GDM1 (cell line): ENCODE results near the gene ABHD6.
"Not testable (repeated sequence)": the region's sequence is repeated elsewhere in the genome, so short reads cannot be mapped to it uniquely, and the experiment has no call there.

ENCODE experiments used
- DNase-seq: peaks from one replicate; lab custom pipeline; 2025; lab: John Stamatoyannopoulos, UW

The ABHD6 gene

GRCh38 chr3:58209933-58210332, 27.7 kb upstream of the ABHD6 start:
- DNase-seq, result no peak

DNA sequence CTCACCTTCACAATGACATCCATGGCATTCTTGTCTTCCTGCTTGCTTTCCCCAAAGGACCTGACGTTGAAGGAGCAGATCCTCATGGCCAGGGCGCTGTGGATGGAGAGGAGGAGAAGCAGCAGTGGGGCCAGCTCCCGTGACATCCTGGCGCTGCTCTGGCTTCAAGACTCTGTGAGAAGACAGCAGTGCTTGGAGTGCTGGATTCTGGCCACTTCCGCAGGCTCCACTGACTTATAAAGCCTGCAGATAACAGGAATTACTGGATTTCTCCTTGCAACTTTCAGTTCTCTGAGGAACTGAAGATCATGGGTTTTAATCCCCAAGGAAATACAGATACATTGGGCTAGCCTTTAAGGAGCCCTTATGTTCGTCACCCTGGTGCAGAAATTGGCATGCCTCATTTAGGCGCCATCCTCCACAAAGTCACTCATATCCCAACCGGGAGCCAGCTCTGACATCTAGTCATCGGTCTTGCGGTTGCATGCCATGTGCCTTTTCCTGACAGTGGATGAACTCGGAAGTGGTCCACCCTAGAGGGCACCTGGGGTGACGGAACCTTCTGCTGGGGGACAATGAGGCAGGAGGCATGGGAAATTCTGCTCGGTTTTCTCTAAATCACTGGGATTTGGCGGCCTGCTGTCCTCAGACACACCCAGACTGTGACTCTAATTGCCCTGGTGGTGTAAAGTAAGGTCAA, 26.7 kb upstream of the ABHD6 start, which contains the start of gene DNASE1L3:
TSS of gene DNASE1L3 (minus strand) at position 212 of the 700 bp plus-strand sequence. CDS start at position 146, 66 bp downstream.
- DNase-seq, result no peak

DNA sequence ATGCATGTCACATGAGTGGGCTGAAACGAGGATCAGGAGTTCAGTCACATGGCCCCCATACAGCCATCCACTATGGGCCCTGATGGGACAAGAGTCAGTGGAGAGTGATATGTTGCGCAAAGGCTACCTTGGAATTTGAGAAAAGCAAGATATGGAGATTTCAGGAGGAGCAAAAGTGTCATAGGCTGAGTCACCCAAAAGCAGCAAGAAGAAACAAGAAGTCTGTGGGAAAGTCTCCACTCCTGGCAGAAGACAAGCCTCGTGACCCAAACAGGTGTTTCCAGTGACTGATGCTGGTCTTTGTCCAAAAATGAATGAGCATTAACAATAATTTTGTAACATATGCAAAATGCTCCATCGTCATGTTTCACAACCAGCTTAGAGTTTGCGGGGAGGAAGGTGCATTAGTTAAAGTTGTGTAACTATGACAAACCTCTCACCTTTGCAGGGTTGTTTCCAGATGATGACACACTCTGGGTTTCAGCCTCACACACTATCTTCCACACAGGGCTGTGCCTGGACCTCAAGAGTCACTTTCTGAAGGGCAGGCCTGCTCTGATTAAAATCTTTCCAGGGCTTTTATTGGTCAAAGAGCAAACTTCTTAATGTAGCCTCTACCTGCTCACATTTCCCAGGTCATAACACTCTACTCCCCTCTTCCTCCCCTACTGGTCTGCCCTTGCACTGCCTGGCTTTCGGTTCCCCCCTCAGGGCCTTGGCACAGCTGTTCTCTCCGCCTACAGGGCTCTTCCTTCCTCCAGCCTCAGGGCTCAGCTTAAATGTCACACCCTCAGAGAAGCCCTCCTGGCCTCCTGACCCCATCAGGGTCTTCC, 22.9 kb upstream of the ABHD6 start:
- no peak for DNase-seq

GRCh38 chr3:58215317-58216025, 22.1 kb upstream of the ABHD6 start:
- DNase-seq, result no peak

GRCh38 chr3:58216496-58217195, 20.9 kb upstream of the ABHD6 start:
- DNase-seq, result no peak

- peak; percentile 24 for DNase-seq
Observed at GRCh38 chr3:58217209-58217811, 20.3 kb upstream of the ABHD6 start.

GRCh38 chr3:58218904-58219303, 18.7 kb upstream of the ABHD6 start:
- DNase-seq, result no peak

GRCh38 chr3:58222161-58222724, 15.3 kb upstream of the ABHD6 start:
- DNase-seq, result no peak

GRCh38 chr3:58223855-58224254, 13.7 kb upstream of the ABHD6 start:
- no peak for DNase-seq

GRCh38 chr3:58227933-58228332, 9.7 kb upstream of the ABHD6 start:
- DNase-seq, result not testable (repeated sequence)

DNA sequence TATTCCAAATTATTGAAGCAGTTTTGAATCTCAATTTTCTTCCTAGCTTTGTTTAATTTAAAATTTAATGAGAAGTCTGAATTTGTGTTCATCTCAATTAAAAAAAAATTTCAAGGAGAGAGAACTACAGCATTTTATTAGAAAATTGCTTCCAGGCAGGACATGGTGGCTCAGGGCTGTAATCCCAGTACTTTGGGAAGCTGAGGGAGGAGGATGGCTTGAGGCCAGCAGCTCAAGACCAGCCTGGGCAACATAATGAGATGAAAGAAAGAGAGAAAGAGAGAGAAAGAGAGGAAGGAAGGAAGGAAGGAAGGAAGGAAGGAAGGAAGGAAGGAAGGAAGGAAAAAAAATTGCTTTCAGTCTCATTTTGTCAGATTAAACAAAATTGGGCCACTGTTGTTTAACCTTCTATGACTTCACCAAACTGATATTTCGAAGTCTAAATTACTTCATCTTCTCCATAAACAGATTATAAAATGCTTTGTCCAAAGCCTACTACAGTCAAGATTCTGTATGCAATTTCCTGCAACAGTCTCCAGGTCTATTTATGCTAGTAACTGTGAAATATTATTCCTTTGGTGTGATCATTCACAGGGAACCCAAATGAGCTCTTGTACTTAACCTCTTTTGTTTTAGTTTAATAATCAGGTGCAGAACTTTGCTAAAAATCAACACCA, 6.6 kb upstream of the ABHD6 start:
- no peak for DNase-seq

- no peak for DNase-seq
Observed at GRCh38 chr3:58231666-58232065, 5.9 kb upstream of the ABHD6 start.

- no peak for DNase-seq
Observed at GRCh38 chr3:58234516-58234931, 3.1 kb upstream of the ABHD6 start.

GRCh38 chr3:58235970-58236369, 1.6 kb upstream of the ABHD6 start:
- DNase-seq, result no peak

DNA sequence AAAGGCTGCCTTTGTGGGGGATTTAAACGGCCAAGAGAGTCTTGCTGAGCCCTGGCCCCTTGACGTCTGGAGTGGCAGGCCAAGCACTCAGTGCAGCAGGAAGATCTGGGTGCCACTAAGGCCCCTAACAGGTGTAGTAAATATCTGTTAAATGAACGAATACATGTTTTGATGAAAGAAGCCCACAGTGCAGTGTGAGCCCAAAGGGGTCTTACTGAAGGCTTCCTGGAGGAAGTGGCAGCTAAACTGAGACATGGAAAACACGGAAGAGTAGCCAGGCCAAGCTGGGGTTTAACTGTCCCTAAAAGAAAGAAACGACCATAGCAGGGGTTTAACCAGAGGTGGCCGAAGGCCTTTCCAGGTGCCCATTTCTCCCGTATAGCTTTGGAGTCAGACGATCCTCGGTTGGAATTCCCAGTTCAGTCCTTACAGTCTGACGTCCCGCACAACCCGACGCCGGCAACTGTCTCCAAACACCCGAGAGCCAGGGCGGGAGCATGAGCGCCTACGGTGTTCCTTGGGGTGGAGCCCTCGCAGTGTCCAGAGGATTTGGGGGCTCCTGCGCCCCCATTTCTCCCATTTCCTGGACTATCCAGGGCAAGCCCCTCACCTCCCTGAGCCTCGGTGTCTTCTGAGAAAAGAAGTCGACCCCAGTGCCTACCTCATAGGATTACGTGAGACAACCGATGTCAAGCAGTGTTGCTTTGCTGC, 910 bp upstream of the ABHD6 start:
- no peak for DNase-seq

GRCh38 chr3:58237941-58238681, 519 bp downstream of the ABHD6 start:
- DNase-seq, result peak; percentile 40

GRCh38 chr3:58238830-58239229, 1.2 kb downstream of the ABHD6 start:
- no peak for DNase-seq

DNA sequence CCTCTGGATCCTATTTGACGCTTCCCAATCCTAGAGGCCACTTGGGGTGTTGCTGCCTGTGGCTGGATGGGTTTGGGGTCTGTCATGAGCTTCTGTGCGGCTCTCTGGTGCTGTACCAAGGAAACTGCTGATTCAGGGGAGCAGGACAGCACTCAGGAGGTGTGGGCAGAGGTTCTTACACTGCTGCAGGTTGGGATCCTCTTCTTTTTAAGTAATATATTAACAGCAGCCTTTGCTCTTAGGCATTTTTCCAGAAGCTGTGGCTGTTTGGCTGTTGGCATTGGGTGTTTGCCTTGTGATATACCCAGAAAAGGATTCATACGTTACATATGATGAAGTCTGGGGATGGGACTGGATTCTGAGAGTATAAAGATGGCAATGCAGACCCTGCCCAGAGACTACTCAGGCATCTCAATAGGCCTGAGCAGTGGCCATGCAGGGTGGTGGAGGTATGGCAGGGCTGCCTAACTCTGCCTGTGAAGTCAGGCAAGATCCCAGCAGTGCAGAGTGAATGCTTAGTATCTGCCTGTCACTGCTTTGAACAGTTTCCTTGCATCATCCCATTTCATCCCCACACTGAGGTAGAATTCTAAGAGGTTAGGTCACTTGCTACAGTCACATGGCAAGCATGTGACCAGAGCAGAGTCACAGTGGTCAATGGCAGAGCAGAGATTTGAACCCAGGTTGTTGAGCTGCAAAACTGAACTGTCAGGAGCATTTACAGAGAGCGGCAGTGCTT, 3.9 kb downstream of the ABHD6 start:
- DNase-seq, result no peak

DNA sequence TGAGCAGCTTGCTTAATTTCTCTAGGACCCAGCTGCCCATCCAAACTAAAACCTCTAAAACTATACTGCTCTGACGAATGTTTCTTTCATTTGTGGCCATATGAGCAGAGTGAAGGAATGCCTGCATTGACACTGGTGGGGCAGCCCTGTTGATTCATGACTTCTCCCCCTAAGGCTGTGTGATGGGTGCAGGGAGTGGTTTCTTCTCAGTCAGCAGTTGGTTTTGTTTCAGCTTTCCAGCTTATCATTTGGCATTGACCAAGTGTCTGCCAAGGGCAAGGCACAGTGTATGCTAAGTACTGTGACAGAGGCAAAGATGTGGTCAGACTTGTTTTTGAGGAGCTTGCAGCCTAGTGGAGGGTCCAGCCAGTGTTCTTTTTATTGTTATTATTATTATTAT, 4.7 kb downstream of the ABHD6 start:
- DNase-seq, result no peak
